Colonic mucosa (tissue), 4 donors: Measurements from ENCODE around the gene KMT2E. TPM values are rescaled to one million over a fixed set of nuclear protein-coding genes. Genes with fewer than 3 reads are reported as not detected.

Experiments
- DNase-seq: peaks from one replicate; pipeline ENCODE4 v3.0.0-alpha.2; 2020
- H3K27ac ChIP-seq: fragments of 200-600 bp; one replicate; pipeline ENCODE4 v1.8.0; 2021
- H3K27me3 ChIP-seq: fragments of 200-600 bp; one replicate; pipeline ENCODE4 v1.8.0; 2021
- H3K36me3 ChIP-seq: fragments of 200-600 bp; one replicate; pipeline ENCODE4 v1.8.0; 2021
- H3K4me1 ChIP-seq: fragments of 200-600 bp; one replicate; pipeline ENCODE4 v1.8.0; 2021; ENCODE audit warnings: mild to moderate bottlenecking
- H3K4me3 ChIP-seq: fragments of 200-600 bp; one replicate; pipeline ENCODE4 v1.8.0; 2021
- H3K9ac ChIP-seq, 2 donors: one replicate each; pipeline ENCODE4 v1.7.0; 2013; ENCODE audit warnings: control low read depth in 2 of 2, low read depth in 2 of 2, low read length in 2 of 2
- H3K9me3 ChIP-seq: fragments of 200-600 bp; one replicate; pipeline ENCODE4 v1.8.0; 2021
- CTCF ChIP-seq: fragments of 200-600 bp; IDR thresholded peaks from one replicate; pipeline ENCODE4 v1.8.0; 2022; ENCODE audit warnings: antibody characterized with exemption, mild to moderate bottlenecking
- intact Hi-C: fragments of 100-400 bp; cut with DNase I; formaldehyde crosslinking; loops from one replicate; pipeline ENCODE4 v1.14.1; 2022
- total RNA-seq, 2 donors: library from RNA; stranded (reverse); fragmentation: NEBNext Ultra II Directional in 1 of 2; extraction: Animal tissue kit (Norgen Biotek cat#: 25700) in 1 of 2; gene quantifications; one replicate each; pipeline ENCODE4 v1.2.1, GENCODE V29; 2021
- donor health status: healthy.
- donor health status: DM: no; HTN: no; CAD: no.
- donor health status: DM: no; HTN: no; CAD: no.

The KMT2E gene
- total RNA-seq, 2 donors from 2014 or later = 78.6 to 116 TPM

DNA sequence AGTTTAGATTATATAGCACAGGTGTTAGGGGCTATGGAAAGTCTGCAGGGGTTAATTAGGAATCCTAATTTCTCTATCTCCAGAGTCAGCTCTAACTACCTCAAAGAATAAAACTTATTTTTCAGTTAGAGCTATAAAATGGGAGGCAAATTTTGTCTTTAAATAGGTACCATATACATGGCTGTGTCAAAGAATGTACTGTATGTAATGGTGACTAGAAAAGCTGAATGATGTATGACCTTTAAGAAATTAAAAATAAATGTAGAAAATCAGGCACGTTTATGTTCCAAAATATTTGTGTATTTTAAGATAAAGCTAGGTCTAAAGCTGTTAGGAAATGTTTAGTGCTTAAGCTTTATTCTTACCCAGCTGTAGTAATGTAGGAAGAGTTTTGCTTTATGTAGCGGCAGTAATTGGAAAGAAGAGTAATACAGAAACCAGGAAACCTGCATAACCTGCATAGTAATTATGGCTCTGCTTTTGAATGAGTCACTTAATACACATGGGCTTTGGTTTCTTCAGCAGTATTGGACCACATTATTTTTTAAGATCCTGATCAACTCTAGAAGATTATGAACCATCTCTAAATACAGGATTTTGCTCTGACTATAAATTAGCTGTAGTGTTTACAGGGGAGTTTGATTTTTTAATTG is 85.0 kb downstream of the KMT2E start:
- H3K9ac ChIP-seq = no peak overlapping the region
- intact Hi-C loops = no loop called here
- H3K36me3 ChIP-seq = peaks cover 1% of the 10 kb centered on the region
- no peak overlapping the region for H3K27ac ChIP-seq
- no peaks in the 10 kb centered on the region for H3K4me1 ChIP-seq
- TF ChIP-seq CTCF = no peak
- DNase-seq = no peak
- H3K27me3 ChIP-seq = no peaks in the 10 kb centered on the region
- H3K9me3 ChIP-seq = no peaks in the 10 kb centered on the region
- no peak overlapping the region for H3K4me3 ChIP-seq

DNA sequence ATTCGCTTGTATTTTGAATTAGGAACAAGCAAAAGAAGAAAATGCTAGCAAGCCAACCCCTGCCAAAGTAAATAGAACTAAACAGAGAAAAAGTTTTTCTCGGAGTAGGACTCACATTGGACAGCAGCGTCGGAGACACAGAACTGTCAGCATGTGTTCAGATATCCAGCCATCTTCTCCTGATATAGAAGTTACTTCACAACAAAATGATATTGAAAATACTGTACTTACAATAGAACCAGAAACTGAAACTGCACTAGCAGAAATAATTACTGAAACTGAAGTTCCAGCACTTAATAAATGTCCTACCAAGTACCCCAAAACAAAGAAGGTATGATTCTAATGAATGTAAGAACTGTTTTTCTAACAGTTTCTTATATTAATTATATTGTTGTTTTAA is 87.9 kb downstream of the KMT2E start:
- no peak for DNase-seq
- no peaks in the 10 kb centered on the region for H3K4me1 ChIP-seq
- H3K4me3 ChIP-seq = no peak overlapping the region
- no peaks in the 10 kb centered on the region for H3K27me3 ChIP-seq
- intact Hi-C loops = no loop called here
- no peak for TF ChIP-seq CTCF
- no peak overlapping the region for H3K27ac ChIP-seq
- no peaks in the 10 kb centered on the region for H3K9me3 ChIP-seq
- no peak overlapping the region for H3K9ac ChIP-seq
- H3K36me3 ChIP-seq = peaks cover 25% of the 10 kb centered on the region

- no peaks in the 10 kb centered on the region for H3K4me1 ChIP-seq
- peaks cover 34% of the 10 kb centered on the region for H3K36me3 ChIP-seq
- TF ChIP-seq CTCF = no peak
- H3K9ac ChIP-seq = no peak overlapping the region
- intact Hi-C loops = no loop called here
- no peak overlapping the region for H3K4me3 ChIP-seq
- no peaks in the 10 kb centered on the region for H3K27me3 ChIP-seq
- H3K27ac ChIP-seq = no peak overlapping the region
- no peaks in the 10 kb centered on the region for H3K9me3 ChIP-seq
- no peak for DNase-seq
Observed at GRCh38 chr7:105102557-105103352, 88.8 kb downstream of the KMT2E start.

- no peak for DNase-seq
- Histone ChIP-seq H3K4me3 (no peak overlapping the region), H3K9ac (no peak overlapping the region), H3K4me1 (no peaks in the 10 kb centered on the region), H3K27ac (no peak overlapping the region), H3K27me3 (no peaks in the 10 kb centered on the region), H3K36me3 (peaks cover 39% of the 10 kb centered on the region), H3K9me3 (no peaks in the 10 kb centered on the region)
- intact Hi-C loops = loop anchor here (5.0 kb wide), 1 partner anchor 33 kb away; no protein-coding TSS in a partner anchor
- TF ChIP-seq CTCF = no peak
Observed at GRCh38 chr7:105105579-105105978, 91.6 kb downstream of the KMT2E start.

DNA sequence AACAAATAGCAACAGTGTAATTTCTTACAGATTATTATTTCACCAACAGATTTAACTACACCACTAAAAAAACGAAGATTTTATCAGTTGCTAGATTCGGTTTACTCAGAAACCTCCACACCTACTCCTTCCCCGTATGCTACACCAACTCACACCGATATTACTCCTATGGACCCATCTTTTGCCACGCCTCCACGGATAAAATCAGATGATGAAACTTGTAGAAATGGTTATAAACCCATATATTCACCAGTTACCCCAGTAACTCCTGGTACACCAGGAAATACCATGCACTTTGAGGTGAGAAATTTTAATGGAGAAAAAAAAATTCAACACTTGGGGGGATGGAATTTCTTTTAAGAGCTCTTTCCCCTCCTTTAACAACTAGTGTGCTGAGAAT is 92.5 kb downstream of the KMT2E start:
- intact Hi-C loops = loop anchor here (5.0 kb wide), 1 partner anchor 34 kb away; no protein-coding TSS in a partner anchor
- Histone ChIP-seq H3K9me3 (no peaks in the 10 kb centered on the region), H3K36me3 (peaks cover 39% of the 10 kb centered on the region), H3K4me1 (no peaks in the 10 kb centered on the region), H3K27me3 (no peaks in the 10 kb centered on the region), H3K27ac (no peak overlapping the region), H3K9ac (no peak overlapping the region), H3K4me3 (no peak overlapping the region)
- DNase-seq = no peak
- no peak for TF ChIP-seq CTCF
